GM21515 (cell line): ENCODE results near the gene OXNAD1.
"Not testable (repeated sequence)": the region's sequence is repeated elsewhere in the genome, so short reads cannot be mapped to it uniquely, and the experiment has no call there.

Experiments used
- ATAC-seq: cut with Tn5 transposase; IDR thresholded peaks from one replicate; pipeline ENCODE4 v1.9.1; 2021; ENCODE audit not compliant: unreplicated experiment

OXNAD1 gene

GRCh38 chr3:16302082-16302631 is 37.1 kb downstream of the OXNAD1 start:
- ATAC-seq: no peak

GRCh38 chr3:16303037-16303575 is 38.1 kb downstream of the OXNAD1 start:
- ATAC-seq: no peak

- no peak for ATAC-seq
Measured at GRCh38 chr3:16304061-16305010, 39.3 kb downstream of the OXNAD1 start.

- ATAC-seq: no peak
Measured at GRCh38 chr3:16305111-16305541, 40.1 kb downstream of the OXNAD1 start.

- ATAC-seq: no peak
Measured at GRCh38 chr3:16307832-16308531, 43.0 kb downstream of the OXNAD1 start.

- ATAC-seq: no peak
Measured at GRCh38 chr3:16308727-16309126, 43.7 kb downstream of the OXNAD1 start.

- ATAC-seq: peak; percentile 63
Measured at GRCh38 chr3:16309558-16309957, 44.5 kb downstream of the OXNAD1 start.

GRCh38 chr3:16310486-16310885 is 45.5 kb downstream of the OXNAD1 start:
- not testable (repeated sequence) for ATAC-seq

- peak; percentile 68 for ATAC-seq
Measured at GRCh38 chr3:16311960-16312451, 47.0 kb downstream of the OXNAD1 start.

GRCh38 chr3:16313886-16314645 is 49.1 kb downstream of the OXNAD1 start:
- no peak for ATAC-seq

GRCh38 chr3:16315623-16316022 is 50.6 kb downstream of the OXNAD1 start:
- ATAC-seq: no peak

GRCh38 chr3:16316396-16316795 is 51.4 kb downstream of the OXNAD1 start:
- no peak for ATAC-seq

- ATAC-seq: no peak
Measured at GRCh38 chr3:16316847-16317560, 52.0 kb downstream of the OXNAD1 start.

GRCh38 chr3:16317561-16317945 is 52.5 kb downstream of the OXNAD1 start:
- no peak for ATAC-seq

GRCh38 chr3:16318176-16318575 is 53.2 kb downstream of the OXNAD1 start:
- ATAC-seq: no peak

GRCh38 chr3:16319307-16319706 is 54.3 kb downstream of the OXNAD1 start:
- no peak for ATAC-seq

GRCh38 chr3:16319723-16320122 is 54.7 kb downstream of the OXNAD1 start:
- ATAC-seq: no peak

GRCh38 chr3:16320711-16321110 is 55.7 kb downstream of the OXNAD1 start:
- ATAC-seq: no peak

- no peak for ATAC-seq
Measured at GRCh38 chr3:16322189-16322588, 57.2 kb downstream of the OXNAD1 start.

GRCh38 chr3:16323737-16324136 is 58.7 kb downstream of the OXNAD1 start:
- no peak for ATAC-seq
